A673 (cell line): Measurements from ENCODE around the gene ACSM4.

Experiments
- EZH2 ChIP-seq: fragments of 200-600 bp; sonication (generic); IDR thresholded peaks from 2 replicates; pipeline ENCODE4 v1.6.1; 2017; ENCODE audit warnings: borderline replicate concordance, low read depth, mild to moderate bottlenecking, mixed read lengths, antibody characterized with exemption, low read length; ENCODE audit not compliant: poor library complexity, severe bottlenecking
- TF ChIP-seq, protein P1 (sequence below): fragments of 300-800, 200-600 bp; sonication (generic); conservative IDR thresholded peaks from 2 replicates; pipeline ENCODE4 v1.5.1; 2017; ENCODE audit warnings: low read depth, mild to moderate bottlenecking, antibody characterized with exemption, low read length, moderate library complexity, mixed read lengths

GRCh38 chr12:7303230-7303629, 642 bp upstream of the ACSM4 start:
- TF ChIP-seq EZH2: no peak
- TF ChIP-seq, protein P1, sequence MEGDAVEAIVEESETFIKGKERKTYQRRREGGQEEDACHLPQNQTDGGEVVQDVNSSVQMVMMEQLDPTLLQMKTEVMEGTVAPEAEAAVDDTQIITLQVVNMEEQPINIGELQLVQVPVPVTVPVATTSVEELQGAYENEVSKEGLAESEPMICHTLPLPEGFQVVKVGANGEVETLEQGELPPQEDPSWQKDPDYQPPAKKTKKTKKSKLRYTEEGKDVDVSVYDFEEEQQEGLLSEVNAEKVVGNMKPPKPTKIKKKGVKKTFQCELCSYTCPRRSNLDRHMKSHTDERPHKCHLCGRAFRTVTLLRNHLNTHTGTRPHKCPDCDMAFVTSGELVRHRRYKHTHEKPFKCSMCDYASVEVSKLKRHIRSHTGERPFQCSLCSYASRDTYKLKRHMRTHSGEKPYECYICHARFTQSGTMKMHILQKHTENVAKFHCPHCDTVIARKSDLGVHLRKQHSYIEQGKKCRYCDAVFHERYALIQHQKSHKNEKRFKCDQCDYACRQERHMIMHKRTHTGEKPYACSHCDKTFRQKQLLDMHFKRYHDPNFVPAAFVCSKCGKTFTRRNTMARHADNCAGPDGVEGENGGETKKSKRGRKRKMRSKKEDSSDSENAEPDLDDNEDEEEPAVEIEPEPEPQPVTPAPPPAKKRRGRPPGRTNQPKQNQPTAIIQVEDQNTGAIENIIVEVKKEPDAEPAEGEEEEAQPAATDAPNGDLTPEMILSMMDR: no peak
